GM18508 (cell line): ENCODE results near the gene ACSL6.

Experiments
- ATAC-seq: cut with Tn5 transposase; IDR thresholded peaks from one replicate; pipeline ENCODE4 v1.9.1; 2021; ENCODE audit warnings: moderate number of reproducible peaks; ENCODE audit not compliant: insufficient read depth, unreplicated experiment

The ACSL6 gene

GRCh38 chr5:132049093-132049492, 37.6 kb upstream of the ACSL6 start:
- ATAC-seq, result no peak

GRCh38 chr5:132046880-132047299, 35.4 kb upstream of the ACSL6 start:
- ATAC-seq, result no peak

- ATAC-seq, result no peak
Measured at GRCh38 chr5:132044207-132044606, 32.7 kb upstream of the ACSL6 start.

- ATAC-seq, result no peak
Measured at GRCh38 chr5:132037353-132037752, 25.9 kb upstream of the ACSL6 start.

GRCh38 chr5:132033122-132033521, 21.7 kb upstream of the ACSL6 start:
- ATAC-seq, result no peak

GRCh38 chr5:132032196-132032595, 20.7 kb upstream of the ACSL6 start:
- no peak for ATAC-seq

GRCh38 chr5:132030610-132031009, 19.2 kb upstream of the ACSL6 start:
- ATAC-seq, result no peak

- ATAC-seq, result no peak
Measured at GRCh38 chr5:132029609-132030330, 18.3 kb upstream of the ACSL6 start.

GRCh38 chr5:132027027-132027426, 15.6 kb upstream of the ACSL6 start:
- no peak for ATAC-seq

- no peak for ATAC-seq
Measured at GRCh38 chr5:132026516-132027008, 15.1 kb upstream of the ACSL6 start.

- ATAC-seq, result no peak
Measured at GRCh38 chr5:132025403-132025971, 14.0 kb upstream of the ACSL6 start.

GRCh38 chr5:132024789-132025402, 13.4 kb upstream of the ACSL6 start:
- no peak for ATAC-seq

- no peak for ATAC-seq
Measured at GRCh38 chr5:132024117-132024435, 12.6 kb upstream of the ACSL6 start.

- no peak for ATAC-seq
Measured at GRCh38 chr5:132023258-132024116, 12.0 kb upstream of the ACSL6 start.

- no peak for ATAC-seq
Measured at GRCh38 chr5:132022737-132023136, 11.3 kb upstream of the ACSL6 start.

GRCh38 chr5:132021654-132022053, 10.2 kb upstream of the ACSL6 start:
- no peak for ATAC-seq

GRCh38 chr5:132020568-132021339, 9.3 kb upstream of the ACSL6 start:
- peak; percentile 2 for ATAC-seq

- ATAC-seq, result peak; percentile 98
Measured at GRCh38 chr5:132019857-132020555, 8.5 kb upstream of the ACSL6 start.

- ATAC-seq, result no peak
Measured at GRCh38 chr5:132019337-132019736, 7.9 kb upstream of the ACSL6 start.
